GM21737 (cell line): ENCODE measurements around the gene USHBP1.
A peak's percentile ranks its signal among the peaks of the same experiment; 100 is the strongest.
"Not testable (repeated sequence)": the region's sequence is repeated elsewhere in the genome, so short reads cannot be mapped to it uniquely, and the experiment has no call there.

Source experiments
- ATAC-seq: cut with Tn5 transposase; IDR thresholded peaks from one replicate; pipeline ENCODE4 v1.9.1; 2021; ENCODE audit warnings: mild to moderate bottlenecking, moderate library complexity; ENCODE audit not compliant: unreplicated experiment

Gene USHBP1

GRCh38 chr19:17295551-17295950 is 31.0 kb upstream of the USHBP1 start:
- ATAC-seq, result not testable (repeated sequence)

DNA sequence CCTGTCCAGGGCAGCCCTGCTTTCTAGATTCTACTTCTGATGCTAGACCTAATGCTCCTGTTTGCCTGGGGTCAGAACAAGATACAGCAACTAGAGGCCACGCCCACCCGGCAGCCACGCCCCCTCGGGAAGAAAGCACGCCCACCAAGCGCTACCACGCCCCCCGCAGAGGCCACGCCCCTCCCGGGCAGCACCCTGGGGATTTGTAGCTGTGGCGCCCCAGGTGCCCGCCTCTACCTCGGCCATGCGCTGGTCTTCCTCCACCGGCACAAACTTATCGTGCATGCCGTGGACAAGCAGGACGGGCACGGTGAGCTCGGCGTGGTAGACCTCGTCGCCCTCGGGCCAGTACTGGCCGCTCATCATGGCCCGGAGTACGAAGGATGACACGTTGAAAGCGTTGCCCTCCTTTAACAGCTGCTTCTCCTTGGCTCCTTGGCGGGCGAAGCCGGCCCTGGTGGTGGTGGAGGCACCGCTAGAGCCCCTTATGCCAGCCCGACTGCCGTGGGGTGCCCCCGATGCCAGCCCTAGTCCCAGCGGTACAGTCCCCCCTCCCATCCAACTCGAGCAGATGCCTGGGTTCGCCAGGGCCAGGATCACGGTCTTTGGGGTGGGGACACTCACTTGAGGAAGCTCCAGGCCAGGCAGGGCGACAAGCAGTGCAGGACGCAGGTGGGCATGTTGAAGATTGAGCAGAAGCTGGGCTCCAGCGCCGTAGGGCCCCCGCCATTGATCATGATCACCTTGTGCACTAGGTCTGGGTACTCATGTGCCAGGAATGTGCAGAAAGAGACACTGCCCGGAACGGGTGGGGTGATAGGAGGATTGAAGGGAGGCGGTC is 29.7 kb upstream of the USHBP1 start:
- ATAC-seq, result no peak

GRCh38 chr19:17293605-17294004 is 29.1 kb upstream of the USHBP1 start:
- no peak for ATAC-seq

GRCh38 chr19:17292301-17293074 is 27.9 kb upstream of the USHBP1 start:
- peak; percentile 81 for ATAC-seq

- no peak for ATAC-seq
Observed at GRCh38 chr19:17289489-17289888, 24.9 kb upstream of the USHBP1 start.

- ATAC-seq, result no peak
Observed at GRCh38 chr19:17286752-17287151, 22.2 kb upstream of the USHBP1 start.

DNA sequence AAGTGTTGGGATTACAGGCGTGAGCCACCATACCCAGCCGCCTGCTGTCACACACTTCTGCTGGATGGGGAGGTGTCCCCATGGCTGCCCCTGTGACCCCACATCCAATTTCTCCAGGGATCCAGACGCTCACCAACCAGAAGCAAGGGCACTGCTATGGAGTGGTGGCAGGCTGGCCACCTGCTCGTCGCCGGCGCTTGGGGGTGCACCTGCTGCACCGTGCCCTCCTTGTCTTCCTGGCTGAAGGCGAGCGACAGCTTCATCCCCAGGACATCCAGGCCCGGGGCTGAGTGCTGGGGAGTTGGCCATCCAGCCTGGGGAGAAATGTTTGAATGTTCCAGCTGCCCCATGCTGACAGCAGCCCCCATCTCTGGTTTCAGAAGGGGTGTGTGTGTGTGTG is 21.7 kb upstream of the USHBP1 start:
- ATAC-seq, result no peak

DNA sequence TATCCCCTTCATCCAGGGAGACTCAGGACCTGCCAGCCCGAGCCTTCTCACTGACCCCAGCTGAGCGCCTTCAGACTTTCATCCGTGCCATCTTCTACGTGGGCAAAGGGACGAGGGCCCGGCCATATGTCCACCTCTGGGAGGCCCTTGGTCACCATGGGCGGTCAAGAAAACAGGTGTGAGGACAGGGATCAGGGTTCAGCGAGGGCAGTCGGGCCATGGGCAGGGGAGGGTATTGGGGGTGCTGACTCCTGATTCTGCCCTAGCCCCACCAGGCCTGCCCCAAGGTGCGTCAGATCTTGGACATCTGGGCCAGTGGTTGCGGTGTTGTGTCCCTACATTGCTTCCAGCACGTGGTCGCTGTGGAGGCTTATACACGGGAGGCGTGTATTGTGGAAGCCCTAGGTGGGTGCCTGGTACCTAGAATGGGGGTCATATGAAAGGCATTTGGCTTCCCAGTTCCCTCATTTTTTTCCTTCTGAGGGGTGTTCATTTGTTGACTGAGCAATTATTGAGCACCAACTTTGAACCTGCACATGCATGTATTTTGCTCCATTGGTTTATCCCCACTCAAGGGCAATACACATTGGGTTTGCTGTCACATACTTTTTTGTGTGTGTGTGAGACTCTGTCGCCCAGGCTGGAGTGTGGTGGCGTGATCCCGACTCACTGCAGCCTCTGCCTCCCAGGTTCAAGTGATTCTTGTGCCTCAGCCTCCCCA is 21.0 kb upstream of the USHBP1 start:
- no peak for ATAC-seq

DNA sequence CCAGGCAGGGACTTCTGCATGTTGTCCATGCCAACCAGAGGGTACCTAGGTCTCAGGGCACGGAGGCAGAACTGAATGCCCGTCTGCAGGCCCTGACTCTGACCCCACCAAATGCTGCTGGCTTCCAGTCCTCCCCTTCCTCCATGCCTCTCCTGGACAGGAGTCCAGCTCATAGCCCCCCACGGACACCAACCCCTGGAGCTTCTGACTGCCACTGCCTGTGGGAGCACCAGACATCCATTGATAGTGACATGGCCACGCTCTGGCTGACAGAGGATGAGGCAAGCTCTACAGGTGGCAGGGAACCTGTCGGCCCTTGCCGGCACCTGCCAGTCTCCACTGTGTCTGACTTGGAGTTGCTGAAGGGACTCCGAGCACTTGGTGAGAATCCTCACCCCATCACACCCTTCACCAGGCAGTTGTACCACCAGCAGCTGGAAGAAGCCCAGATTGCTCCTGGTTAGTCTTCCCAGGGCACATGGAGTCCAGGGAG is 19.0 kb upstream of the USHBP1 start:
- ATAC-seq, result no peak

DNA sequence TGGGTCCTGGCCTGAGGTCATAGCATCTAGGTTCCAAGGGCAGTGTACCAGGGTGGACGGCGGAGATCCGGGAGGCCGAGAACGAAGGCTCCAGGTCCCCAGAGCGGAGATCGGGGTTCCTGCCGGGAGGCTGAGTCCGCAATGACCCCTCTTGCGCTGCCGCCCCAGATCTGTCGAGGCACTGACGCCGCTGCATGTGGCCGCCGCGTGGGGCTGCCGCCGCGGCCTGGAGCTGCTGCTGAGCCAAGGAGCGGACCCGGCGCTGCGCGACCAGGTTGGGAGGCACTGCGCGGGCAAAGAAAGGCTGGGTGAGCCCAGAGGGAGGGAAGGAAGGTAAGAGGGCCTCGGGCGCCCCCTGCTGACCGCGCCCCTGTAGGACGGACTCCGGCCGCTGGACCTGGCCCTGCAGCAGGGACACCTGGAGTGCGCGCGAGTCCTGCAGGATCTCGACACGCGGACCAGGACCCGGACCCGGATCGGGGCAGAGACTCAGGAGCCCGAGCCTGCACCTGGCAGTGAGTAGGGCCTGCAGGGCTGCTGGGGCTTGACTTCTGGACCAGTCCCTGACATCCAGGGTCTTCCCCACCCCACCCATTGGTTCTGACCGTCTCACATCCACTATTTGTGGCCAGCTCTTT is 18.1 kb upstream of the USHBP1 start:
- peak; percentile 73 for ATAC-seq

- ATAC-seq, result peak; percentile 4
Observed at GRCh38 chr19:17281391-17282304, 17.1 kb upstream of the USHBP1 start, which contains the start of gene ANKLE1. Gene ANKLE1 (plus strand): TSS chr19:17281901. CDS start chr19:17281921, 20 bp downstream.

- no peak for ATAC-seq
Observed at GRCh38 chr19:17279436-17279835, 14.9 kb upstream of the USHBP1 start.

GRCh38 chr19:17275441-17276175 is 11.1 kb upstream of the USHBP1 start:
- ATAC-seq, result no peak

DNA sequence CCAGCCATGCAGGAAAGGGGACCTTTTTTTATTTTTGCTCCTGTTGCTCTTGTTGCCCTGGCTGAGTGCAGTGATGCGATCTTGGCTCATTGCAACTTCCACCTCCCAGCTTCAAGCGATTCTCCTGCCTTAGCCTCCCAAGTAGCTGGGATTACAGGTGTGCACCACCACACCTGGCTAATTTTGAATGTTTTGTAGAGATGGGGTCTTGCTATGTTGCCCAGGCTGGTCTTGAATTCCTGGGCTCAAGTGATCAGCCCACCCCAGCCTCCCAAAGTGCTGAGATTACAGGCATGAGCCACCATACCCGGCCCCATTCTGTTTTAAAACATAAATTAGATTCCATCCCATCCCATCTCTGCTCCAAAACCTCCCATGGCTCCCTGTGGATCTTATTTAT is 10.3 kb upstream of the USHBP1 start:
- ATAC-seq, result not testable (repeated sequence)

DNA sequence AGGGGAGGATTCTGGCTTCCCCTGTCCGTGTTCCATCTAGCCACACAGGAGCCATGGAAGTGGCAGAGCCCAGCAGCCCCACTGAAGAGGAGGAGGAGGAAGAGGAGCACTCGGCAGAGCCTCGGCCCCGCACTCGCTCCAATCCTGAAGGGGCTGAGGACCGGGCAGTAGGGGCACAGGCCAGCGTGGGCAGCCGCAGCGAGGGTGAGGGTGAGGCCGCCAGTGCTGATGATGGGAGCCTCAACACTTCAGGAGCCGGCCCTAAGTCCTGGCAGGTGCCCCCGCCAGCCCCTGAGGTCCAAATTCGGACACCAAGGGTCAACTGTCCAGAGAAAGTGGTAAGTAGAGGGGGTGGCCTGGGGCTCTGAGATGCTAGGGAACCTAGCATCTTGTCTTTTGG is 4.2 kb upstream of the USHBP1 start:
- no peak for ATAC-seq

- ATAC-seq, result peak; percentile 89
Observed at GRCh38 chr19:17266975-17267788, 2.6 kb upstream of the USHBP1 start, which contains the start of gene BABAM1. Gene BABAM1 (plus strand): TSS chr19:17267443. CDS start chr19:17268807, 1,364 bp downstream.

DNA sequence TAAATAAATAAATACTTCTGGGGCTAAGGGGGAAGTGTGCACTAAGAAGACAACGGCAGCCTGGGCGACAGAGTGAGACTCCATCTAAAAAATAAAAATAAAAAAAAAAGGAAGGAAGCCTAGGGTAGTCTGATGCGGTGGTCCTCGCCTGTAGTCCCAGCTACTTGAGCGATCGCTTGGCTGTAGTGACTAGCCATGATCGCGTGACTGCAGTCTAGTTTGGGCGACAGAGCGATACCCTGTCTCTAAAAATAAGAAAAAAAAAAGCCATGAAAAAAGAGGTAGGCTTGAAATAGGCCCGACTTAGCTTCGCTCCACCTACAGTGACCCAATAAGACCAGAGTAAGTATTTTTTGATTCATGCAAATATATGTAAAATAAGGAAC is 2.0 kb upstream of the USHBP1 start:
- peak; percentile 4 for ATAC-seq

- ATAC-seq, result no peak
Observed at GRCh38 chr19:17266026-17266425, 1.5 kb upstream of the USHBP1 start.
